Neural cell (in vitro differentiated cells): Measurements from ENCODE around the gene GPR15LG.
"Not testable (repeated sequence)": the region's sequence is repeated elsewhere in the genome, so short reads cannot be mapped to it uniquely, and the experiment has no call there.

Source experiments
- EZH2 ChIP-seq: fragments of 200-600, 300-800 bp; shearing (Covaris generic), sonication (generic); IDR thresholded peaks from 2 replicates; pipeline ENCODE4 v1.6.1; 2014; ENCODE audit warnings: antibody characterized with exemption, low read length, borderline replicate concordance, mild to moderate bottlenecking; ENCODE audit not compliant: insufficient read depth, poor library complexity, severe bottlenecking
- REST ChIP-seq: IDR thresholded peaks from 2 replicates; pipeline ENCODE4 v1.6.1; 2012; ENCODE audit warnings: borderline replicate concordance

- TF ChIP-seq EZH2, REST: not testable (repeated sequence)
These were observed 1.7 kb upstream of the GPR15LG start for GRCh38 chr10:84171700-84172466.
